Suprapubic skin (tissue), 4 donors: Measurements from ENCODE around the gene ARHGEF7. TPM values are rescaled to one million over a fixed set of nuclear protein-coding genes. Genes with fewer than 3 reads are reported as not detected.

ENCODE experiments used
- DNase-seq, 2 donors: peaks; one replicate each; pipeline ENCODE4 v3.0.0-alpha.2; 2019; ENCODE audit warnings: low spot score in 2 of 2
- H3K27ac ChIP-seq: fragments of 200-600 bp; sonication (generic); one replicate; pipeline ENCODE4 v1.5.1; 2019
- H3K27me3 ChIP-seq: fragments of 200-600 bp; sonication (generic); one replicate; pipeline ENCODE4 v1.5.1; 2019
- H3K36me3 ChIP-seq: fragments of 200-600 bp; sonication (generic); one replicate; pipeline ENCODE4 v1.5.1; 2019
- H3K4me1 ChIP-seq: fragments of 200-600 bp; sonication (generic); one replicate; pipeline ENCODE4 v1.5.1; 2019
- H3K4me3 ChIP-seq: fragments of 200-600 bp; sonication (generic); one replicate; pipeline ENCODE4 v1.5.1; 2019; ENCODE audit warnings: mild to moderate bottlenecking
- H3K9me3 ChIP-seq: fragments of 200-600 bp; sonication (generic); one replicate; pipeline ENCODE4 v1.5.1; 2019
- EP300 ChIP-seq: sonication (generic); formaldehyde crosslinking; IDR thresholded peaks from one replicate; pipeline ENCODE4 v1.6.1; 2017; ENCODE audit warnings: antibody characterized with exemption
- POLR2A ChIP-seq, 2 donors: fragments of 450-650 bp; IDR thresholded peaks; one replicate each; pipeline ENCODE4 v1.6.1; 2017; ENCODE audit warnings: antibody characterized with exemption in 2 of 2, mild to moderate bottlenecking in 2 of 2, moderate library complexity in 2 of 2
- POLR2AphosphoS5 ChIP-seq, 3 donors: sonication (generic); formaldehyde crosslinking; IDR thresholded peaks; one replicate each; pipeline ENCODE4 v1.6.1; 2017; ENCODE audit warnings: antibody characterized with exemption in 3 of 3
- WGBS: methylation state at CpG from one replicate; pipeline ENCODE4 v1.1.5; 2018; 5-methylcytosine and 5-hydroxymethylcytosine counted together
- total RNA-seq, 4 donors: library from RNA; depleted of rRNA; stranded (reverse); fragments of >200 nt; gene quantifications; one replicate each; pipeline ENCODE4 v1.1.0, GENCODE V29; 2016
- TF ChIP-seq, protein P1 (sequence below), 2 donors: fragments of 200-600 bp in 1 of 2; fragments of 450-650 bp in 1 of 2; sonication (generic) in 1 of 2; IDR thresholded peaks; one replicate each; pipeline ENCODE4 v1.5.1; 2016 to 2019; ENCODE audit warnings: antibody characterized with exemption in 2 of 2, mild to moderate bottlenecking in 1 of 2, moderate library complexity in 1 of 2

Gene ARHGEF7
- total RNA-seq, 4 donors from 2014 or later = 72.1 to 210 (median 99.6) TPM

GRCh38 chr13:111346101-111346680 lies 231.1 kb downstream of the ARHGEF7 start:
- TF ChIP-seq POLR2AphosphoS5 (IDR thresholded peaks at IDR 0.05) (no peak), POLR2A (IDR thresholded peaks at IDR 0.05) (no peak), EP300 (no peak)
- TF ChIP-seq, protein P1, sequence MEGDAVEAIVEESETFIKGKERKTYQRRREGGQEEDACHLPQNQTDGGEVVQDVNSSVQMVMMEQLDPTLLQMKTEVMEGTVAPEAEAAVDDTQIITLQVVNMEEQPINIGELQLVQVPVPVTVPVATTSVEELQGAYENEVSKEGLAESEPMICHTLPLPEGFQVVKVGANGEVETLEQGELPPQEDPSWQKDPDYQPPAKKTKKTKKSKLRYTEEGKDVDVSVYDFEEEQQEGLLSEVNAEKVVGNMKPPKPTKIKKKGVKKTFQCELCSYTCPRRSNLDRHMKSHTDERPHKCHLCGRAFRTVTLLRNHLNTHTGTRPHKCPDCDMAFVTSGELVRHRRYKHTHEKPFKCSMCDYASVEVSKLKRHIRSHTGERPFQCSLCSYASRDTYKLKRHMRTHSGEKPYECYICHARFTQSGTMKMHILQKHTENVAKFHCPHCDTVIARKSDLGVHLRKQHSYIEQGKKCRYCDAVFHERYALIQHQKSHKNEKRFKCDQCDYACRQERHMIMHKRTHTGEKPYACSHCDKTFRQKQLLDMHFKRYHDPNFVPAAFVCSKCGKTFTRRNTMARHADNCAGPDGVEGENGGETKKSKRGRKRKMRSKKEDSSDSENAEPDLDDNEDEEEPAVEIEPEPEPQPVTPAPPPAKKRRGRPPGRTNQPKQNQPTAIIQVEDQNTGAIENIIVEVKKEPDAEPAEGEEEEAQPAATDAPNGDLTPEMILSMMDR (IDR thresholded peaks at IDR 0.05) = no peak
- no peak for DNase-seq

GRCh38 chr13:111347438-111347837 lies 232.3 kb downstream of the ARHGEF7 start:
- H3K27me3 ChIP-seq = no peaks in the 10 kb centered on the region
- H3K4me1 ChIP-seq = no peaks in the 10 kb centered on the region
- H3K27ac ChIP-seq = no peak overlapping the region
- H3K9me3 ChIP-seq = no peaks in the 10 kb centered on the region
- H3K36me3 ChIP-seq = no peaks in the 10 kb centered on the region
- 88% methylated on average over 6 of the region's 6 CpGs for WGBS
- no peak for DNase-seq
- H3K4me3 ChIP-seq = no peak overlapping the region
- TF ChIP-seq POLR2AphosphoS5 (IDR thresholded peaks at IDR 0.05) (no peak), EP300 (no peak), POLR2A (IDR thresholded peaks at IDR 0.05) (no peak)
- TF ChIP-seq, protein P1 (IDR thresholded peaks at IDR 0.05) = no peak

More at GRCh38 chr13:111346101-111346680, 231.1 kb downstream of the ARHGEF7 start:
- H3K4me3 ChIP-seq = no peak overlapping the region
- H3K4me1 ChIP-seq = no peaks in the 10 kb centered on the region
- no peaks in the 10 kb centered on the region for H3K27me3 ChIP-seq
- H3K36me3 ChIP-seq = no peaks in the 10 kb centered on the region
- no peaks in the 10 kb centered on the region for H3K9me3 ChIP-seq
- 88% methylated on average over 20 of the region's 20 CpGs for WGBS
- no peak overlapping the region for H3K27ac ChIP-seq

DNA sequence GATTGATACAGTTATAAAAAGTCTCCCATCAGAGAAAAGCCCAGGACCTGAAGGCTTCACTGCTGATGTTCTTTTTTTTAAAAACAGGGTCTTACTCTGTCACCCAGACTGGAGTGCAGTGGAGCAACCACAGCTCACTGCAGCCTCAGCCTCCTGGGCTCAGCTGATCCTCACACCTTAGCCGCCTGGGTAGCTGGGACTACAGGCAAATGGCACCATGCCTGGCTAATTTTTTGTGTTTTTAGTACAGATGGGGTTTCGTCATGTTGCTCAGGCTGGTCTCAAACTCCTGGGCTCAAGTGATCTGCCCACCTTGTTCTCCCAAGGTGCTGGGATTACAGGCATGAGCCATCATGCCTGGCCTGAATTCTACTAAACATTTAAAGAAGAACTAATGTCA lies 238.4 kb downstream of the ARHGEF7 start:
- H3K27ac ChIP-seq = no peak overlapping the region
- TF ChIP-seq POLR2AphosphoS5 (IDR thresholded peaks at IDR 0.05) (no peak), EP300 (no peak), POLR2A (IDR thresholded peaks at IDR 0.05) (no peak)
- TF ChIP-seq, protein P1 (IDR thresholded peaks at IDR 0.05) = no peak
- H3K4me1 ChIP-seq = no peaks in the 10 kb centered on the region
- H3K9me3 ChIP-seq = no peaks in the 10 kb centered on the region
- H3K4me3 ChIP-seq = no peak overlapping the region
- 78% methylated on average over 2 of the region's 2 CpGs for WGBS
- DNase-seq = no peak
- H3K27me3 ChIP-seq = no peaks in the 10 kb centered on the region
- H3K36me3 ChIP-seq = no peaks in the 10 kb centered on the region

GRCh38 chr13:111354789-111355188 lies 239.7 kb downstream of the ARHGEF7 start:
- no peaks in the 10 kb centered on the region for H3K4me1 ChIP-seq
- H3K9me3 ChIP-seq = no peaks in the 10 kb centered on the region
- TF ChIP-seq EP300 = no peak
- TF ChIP-seq POLR2A (IDR thresholded peaks at IDR 0.05) = no peak
- TF ChIP-seq, protein P1 (IDR thresholded peaks at IDR 0.05) = no peak
- TF ChIP-seq POLR2AphosphoS5 (IDR thresholded peaks at IDR 0.05) = no peak
- no peak overlapping the region for H3K27ac ChIP-seq
- 64% methylated on average over 7 of the region's 7 CpGs for WGBS
- no peak for DNase-seq
- H3K27me3 ChIP-seq = peaks cover 3% of the 10 kb centered on the region
- no peak overlapping the region for H3K4me3 ChIP-seq
- no peaks in the 10 kb centered on the region for H3K36me3 ChIP-seq

Other genes with a start within 250 kb of the ARHGEF7 start
- gene ANKRD10, start 200.2 kb upstream of the ARHGEF7 start, total RNA-seq = 10 to 100 TPM; 39.5 to 94.4 (median 56.2) TPM
- gene TEX29, start 205.3 kb downstream of the ARHGEF7 start, total RNA-seq = not detected